HG03103 (cell line): ENCODE results near the gene TSKS.
"Not testable (repeated sequence)": the region's sequence is repeated elsewhere in the genome, so short reads cannot be mapped to it uniquely, and the experiment has no call there.

Source experiments
- ATAC-seq: cut with Tn5 transposase; IDR thresholded peaks from one replicate; pipeline ENCODE4 v1.9.1; 2021; ENCODE audit warnings: low read depth; ENCODE audit not compliant: unreplicated experiment

TSKS gene

DNA sequence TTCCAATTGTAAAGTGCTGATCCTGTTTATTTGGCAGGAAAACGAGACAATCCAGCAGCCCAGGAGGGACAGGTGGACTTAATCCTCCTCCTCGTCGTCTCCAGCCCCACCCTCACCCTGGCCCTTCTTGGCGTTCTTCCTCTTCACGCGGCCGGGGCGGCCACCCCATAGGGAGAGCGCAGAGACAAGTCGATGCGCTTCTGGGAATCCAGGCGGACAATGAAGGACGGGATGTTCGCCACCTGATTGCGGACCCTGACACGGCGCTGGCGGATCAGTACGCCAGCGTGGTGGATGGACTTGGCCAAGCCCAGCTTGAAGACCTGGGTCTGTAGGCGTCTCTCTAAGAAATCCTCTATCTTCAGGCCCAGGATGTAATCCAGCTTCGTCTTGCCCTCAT lies 43.7 kb downstream of the TSKS start:
- ATAC-seq: not testable (repeated sequence)

DNA sequence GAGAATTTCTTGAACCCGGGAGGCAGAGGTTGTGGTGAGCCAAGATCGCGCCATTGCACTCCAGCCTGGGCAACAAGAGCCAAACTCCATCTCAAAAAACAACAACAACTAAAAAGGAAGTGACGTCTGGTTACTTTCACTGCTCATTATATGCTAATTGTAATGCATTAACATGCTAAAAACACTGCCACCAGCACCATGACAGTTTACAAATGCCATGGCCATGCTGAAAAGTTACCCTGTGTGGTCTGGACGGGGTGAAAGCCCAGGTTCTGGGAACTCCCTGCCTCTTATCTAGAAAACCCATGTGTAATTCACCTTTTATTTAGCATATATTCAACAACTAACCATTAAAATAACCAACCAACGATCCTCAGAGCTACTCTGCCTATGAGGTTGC lies 44.1 kb downstream of the TSKS start:
- ATAC-seq: no peak

- no peak for ATAC-seq
Measured at GRCh38 chr19:49718511-49718910, 44.6 kb downstream of the TSKS start.

- ATAC-seq: no peak
Measured at GRCh38 chr19:49716154-49716553, 47.0 kb downstream of the TSKS start.

- no peak for ATAC-seq
Measured at GRCh38 chr19:49713236-49713845, 49.8 kb downstream of the TSKS start.

DNA sequence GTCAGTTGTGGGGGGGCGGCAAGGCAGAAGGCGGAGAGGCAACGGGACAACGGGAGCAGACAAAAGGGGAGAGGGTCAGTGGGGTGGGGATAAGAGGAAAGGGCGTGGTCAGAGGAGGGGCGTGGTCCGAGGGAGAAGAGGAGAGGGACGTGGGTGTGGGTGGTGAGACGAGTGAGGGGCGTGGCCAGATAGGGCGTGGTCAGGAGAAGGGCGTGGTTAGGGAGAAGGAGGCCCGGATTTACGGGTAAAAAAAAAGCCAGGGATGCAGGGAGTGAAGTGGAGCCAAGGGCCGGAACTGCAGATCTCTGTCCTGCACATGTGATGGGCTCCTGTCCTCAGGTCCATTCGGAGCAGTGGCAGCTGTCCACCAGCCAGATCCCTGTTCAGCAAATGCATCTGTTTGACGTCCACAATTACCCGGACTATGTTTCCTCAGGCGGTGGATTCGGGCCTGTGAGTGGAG lies 50.7 kb downstream of the TSKS start:
- no peak for ATAC-seq

DNA sequence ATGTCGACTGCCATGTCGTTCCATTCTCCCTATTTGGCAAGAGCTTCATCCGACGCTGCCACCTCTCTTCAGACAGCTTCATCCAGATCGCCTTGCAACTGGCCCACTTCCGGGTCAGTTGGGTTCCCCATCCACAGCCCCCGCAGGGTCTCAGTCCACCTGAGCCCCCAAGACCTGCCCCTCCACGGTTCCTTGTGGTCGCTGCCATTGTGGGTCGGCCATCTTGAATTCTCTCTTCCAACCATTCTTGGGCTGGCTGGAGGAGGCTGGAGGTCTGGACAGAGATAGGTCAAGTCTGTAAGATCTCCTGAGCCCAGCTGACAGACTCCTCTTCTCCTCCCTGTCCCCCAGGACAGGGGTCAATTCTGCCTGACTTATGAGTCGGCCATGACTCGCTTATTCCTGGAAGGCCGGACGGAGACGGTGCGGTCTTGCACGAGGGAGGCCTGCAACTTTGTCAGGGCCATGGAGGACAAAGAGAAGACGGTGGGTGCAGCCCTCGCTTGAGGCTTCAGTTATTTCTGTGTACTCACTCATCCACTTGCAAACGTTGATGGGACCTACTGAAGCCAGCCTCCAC lies 52.6 kb downstream of the TSKS start:
- ATAC-seq: no peak

DNA sequence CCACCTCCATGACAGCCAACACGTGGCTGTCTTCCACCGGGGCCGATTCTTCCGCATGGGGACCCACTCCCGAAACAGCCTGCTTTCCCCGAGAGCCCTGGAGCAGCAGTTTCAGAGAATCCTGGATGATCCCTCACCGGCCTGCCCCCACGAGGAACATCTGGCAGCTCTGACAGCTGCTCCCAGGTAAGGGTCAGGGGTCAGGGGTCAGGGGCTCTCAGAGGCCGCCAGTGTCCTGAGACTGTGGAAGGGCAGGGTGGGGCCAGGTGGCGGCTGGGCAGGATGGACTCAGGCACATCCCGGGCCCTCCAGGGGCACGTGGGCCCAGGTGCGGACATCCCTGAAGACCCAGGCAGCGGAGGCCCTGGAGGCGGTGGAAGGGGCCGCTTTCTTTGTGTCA lies 57.2 kb downstream of the TSKS start:
- ATAC-seq: no peak

DNA sequence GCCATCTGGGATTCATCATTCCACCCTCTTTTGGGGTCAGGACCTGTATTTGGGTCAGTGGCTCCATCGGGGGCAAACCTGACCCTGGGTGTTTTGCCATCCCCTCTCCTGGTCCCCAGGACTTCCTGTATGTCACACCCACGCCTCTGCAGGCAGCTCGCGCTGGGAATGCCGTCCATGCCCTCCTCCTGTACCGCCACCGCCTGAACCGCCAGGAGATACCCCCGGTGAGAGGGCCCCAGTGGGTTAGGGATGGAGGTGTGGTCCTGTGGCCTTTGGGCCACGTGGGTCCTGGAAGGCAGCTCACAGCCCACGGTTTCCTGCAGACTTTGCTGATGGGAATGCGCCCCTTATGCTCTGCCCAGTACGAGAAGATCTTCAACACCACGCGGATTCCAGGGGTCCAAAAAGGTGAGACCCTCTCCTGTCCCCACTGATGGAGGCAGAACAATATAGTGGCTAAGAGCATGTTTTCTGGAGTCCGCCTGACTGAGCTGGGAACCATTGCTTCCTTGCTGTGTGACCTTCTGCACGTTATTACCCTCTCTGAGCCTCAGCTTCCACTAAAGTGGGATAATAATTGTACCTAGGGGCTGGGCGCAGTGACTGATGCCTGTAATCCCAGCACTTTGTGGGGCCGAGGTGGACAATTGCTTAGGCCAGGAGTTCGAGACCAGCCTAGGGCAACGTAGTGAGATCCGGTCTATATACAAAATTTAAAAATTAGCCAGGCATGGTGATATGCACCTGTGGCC lies 58.0 kb downstream of the TSKS start:
- ATAC-seq: no peak

DNA sequence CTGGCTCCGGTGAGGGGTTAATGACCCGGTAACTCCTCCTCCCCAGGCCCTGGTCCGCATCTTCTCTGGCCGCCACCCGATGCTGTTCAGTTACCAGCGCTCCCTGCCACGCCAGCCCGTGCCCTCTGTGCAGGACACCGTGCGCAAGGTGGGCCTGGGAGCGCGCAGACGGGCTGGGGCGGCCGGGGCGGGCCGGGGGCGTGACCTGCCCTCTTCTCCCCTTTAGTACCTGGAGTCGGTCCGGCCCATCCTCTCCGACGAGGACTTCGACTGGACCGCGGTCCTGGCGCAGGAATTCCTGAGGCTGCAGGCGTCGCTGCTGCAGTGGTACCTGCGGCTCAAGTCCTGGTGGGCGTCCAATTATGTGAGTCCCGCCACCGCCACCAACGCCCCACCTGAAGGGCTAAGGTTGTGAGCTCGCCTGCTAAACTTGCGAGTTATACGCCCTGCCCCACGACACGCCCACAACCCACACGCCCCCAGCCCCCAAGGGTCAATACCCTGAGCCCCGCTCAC lies 61.8 kb downstream of the TSKS start:
- ATAC-seq: no peak

GRCh38 chr19:49700563-49700962 lies 62.5 kb downstream of the TSKS start:
- no peak for ATAC-seq

DNA sequence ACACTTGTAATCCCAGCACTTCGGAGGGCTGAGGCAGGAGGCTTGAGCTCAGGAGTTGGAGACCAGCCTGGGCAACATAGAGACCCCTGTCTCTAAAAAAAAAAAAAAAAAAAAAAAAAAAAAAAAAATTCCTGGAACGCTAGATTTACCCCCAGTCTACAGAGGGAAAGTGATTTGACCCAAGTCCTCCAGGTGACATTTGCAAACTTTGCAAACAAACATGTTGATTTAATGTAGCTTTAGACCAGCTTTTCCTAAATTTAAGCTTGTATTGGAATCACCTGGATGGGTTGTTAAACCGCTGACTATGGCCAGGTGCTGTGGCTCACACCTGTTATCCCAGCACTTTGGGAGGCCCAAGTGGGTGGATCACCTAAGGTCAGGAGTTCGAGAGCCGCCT lies 63.7 kb downstream of the TSKS start:
- ATAC-seq: no peak

- no peak for ATAC-seq
Measured at GRCh38 chr19:49696865-49697264, 66.2 kb downstream of the TSKS start.

DNA sequence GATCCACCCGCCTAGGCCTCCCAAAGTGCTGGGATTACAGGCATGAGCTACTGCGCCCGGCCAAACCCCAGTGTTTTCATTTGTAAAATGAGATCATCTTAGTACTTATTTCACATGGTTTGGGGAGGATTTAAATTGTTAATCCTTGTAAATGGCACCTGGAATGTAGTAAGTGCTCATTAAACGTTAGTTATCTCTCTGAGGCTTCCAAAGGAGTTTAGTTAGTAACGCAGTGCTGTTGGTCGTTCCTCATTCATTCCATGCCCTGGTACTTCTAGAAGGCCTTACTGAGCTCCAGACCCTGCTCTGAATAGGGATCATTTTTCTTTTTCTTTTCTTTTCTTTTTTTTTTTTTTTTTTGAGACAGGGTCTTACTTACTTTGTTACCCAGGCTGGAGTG lies 67.0 kb downstream of the TSKS start:
- ATAC-seq: no peak

GRCh38 chr19:49692147-49692506 lies 71.0 kb downstream of the TSKS start:
- ATAC-seq: no peak

DNA sequence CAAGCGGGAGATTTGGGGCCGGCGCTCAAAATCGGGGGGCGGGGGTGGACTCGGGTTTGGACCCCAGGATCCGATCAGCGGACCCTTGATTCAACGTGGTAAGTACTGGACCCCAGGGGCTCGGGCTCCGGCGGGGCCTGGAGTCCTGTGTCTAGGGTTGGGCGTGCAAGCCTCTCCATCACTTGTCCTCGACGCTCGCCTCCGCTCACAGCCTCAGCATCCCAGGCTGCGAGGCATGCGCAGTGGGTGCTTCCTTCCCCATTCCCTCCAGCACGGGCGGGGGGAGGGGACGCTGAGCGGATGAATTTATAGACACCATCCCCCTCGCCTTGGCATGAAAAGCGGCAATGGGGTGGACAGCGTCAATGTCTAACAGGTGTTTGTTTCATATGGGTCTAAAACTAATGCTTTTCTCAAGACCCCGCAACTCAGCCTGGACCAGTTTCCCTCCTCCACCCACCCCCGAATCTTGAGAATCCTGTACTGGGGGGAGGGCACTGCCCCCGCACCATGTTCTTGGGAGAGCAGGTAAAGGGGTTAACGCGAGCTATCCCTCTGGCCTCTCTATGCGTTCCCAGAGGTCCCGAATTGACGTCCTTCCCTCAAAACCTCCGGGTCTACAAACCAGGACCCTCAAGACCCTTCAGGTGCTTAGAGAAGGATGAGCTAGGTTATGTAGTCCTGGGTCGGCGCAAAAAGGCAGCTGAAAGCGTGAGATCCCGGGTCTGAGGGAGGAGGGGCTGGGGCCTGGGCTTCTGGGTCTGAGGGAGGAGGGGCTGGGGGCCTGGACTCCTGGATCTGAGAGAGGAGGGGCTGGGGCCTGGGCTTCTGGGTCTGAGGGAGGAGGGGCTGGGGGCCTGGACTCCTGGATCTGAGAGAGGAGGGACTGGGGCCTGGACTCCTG lies 71.6 kb downstream of the TSKS start:
- ATAC-seq: no peak

- no peak for ATAC-seq
Measured at GRCh38 chr19:49690656-49691242, 72.4 kb downstream of the TSKS start, which contains the start of gene CPT1C. Gene CPT1C, plus strand, starts transcription at chr19:49691116. Its CDS starts 1,137 bp downstream, at chr19:49692253.

DNA sequence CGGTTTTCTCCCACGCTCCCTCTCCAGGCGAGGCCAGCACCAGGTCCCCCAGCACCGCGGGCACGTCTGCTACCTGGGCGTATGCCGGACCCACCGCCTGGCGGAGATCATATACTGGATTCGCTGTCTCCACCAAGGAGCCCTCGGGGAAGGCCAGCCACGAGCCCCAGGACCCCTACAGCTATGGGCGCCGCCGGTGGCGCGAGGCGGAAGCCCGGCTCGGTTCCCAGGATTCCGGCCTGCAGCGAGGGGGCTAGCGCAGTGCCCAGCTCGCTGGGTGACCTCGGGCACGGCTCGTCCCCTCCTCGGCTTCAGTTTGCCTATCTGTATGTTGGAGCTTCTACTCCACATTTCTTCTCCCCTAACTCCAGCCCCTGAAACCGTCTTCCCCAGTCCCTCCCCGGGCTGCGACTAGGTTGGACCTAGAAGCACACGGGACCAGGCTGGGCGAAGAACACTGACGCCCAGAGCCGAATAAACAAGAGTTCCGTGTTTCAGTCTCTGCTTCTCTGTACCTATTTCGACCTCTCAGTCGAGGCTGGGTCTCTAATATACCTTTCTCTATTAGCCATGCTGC lies 72.9 kb downstream of the TSKS start:
- no peak for ATAC-seq
